Skeletal muscle tissue (tissue), 4 donors: ENCODE results near the gene SETD3. TPM values are rescaled to one million over a fixed set of nuclear protein-coding genes. Genes with fewer than 3 reads are reported as not detected.

Experiments
- H3K27ac ChIP-seq: one replicate; pipeline ENCODE4 v1.7.0; 2013; ENCODE audit warnings: mild to moderate bottlenecking, low read depth, low read length, inconsistent platforms
- H3K27me3 ChIP-seq, 3 donors: one replicate each; pipeline ENCODE4 v1.7.0; 2013; ENCODE audit warnings: low read length in 3 of 3; ENCODE audit not compliant: control insufficient read depth in 3 of 3, insufficient read depth in 3 of 3
- H3K36me3 ChIP-seq, 3 donors: one replicate each; pipeline ENCODE4 v1.7.0; 2013; ENCODE audit warnings: low read length in 3 of 3; ENCODE audit not compliant: control insufficient read depth in 3 of 3, insufficient read depth in 3 of 3
- H3K4me1 ChIP-seq, 3 donors: one replicate each; pipeline ENCODE4 v1.7.0; 2013; ENCODE audit warnings: low read length in 3 of 3, mild to moderate bottlenecking in 3 of 3; ENCODE audit not compliant: control insufficient read depth in 3 of 3, insufficient read depth in 3 of 3
- H3K4me3 ChIP-seq, 3 donors: one replicate each; pipeline ENCODE4 v1.7.0; 2013; ENCODE audit warnings: low read length in 3 of 3
- H3K9ac ChIP-seq, 3 donors: one replicate each; pipeline ENCODE4 v1.7.0; 2013; ENCODE audit warnings: low read length in 3 of 3, mild to moderate bottlenecking in 3 of 3, moderate library complexity in 2 of 3, low read depth in 1 of 3
- H3K9me3 ChIP-seq, 3 donors: one replicate each; pipeline ENCODE4 v1.7.0; 2013; ENCODE audit warnings: low read length in 3 of 3; ENCODE audit not compliant: control insufficient read depth in 3 of 3
- total RNA-seq: library from RNA; depleted of rRNA; stranded (reverse); fragments of >200 nt; gene quantifications from one replicate; pipeline ENCODE4 v1.2.3, GENCODE V29; 2014
- donor health status: Osteomylitis.

Gene SETD3
- total RNA-seq, 1 donor from 2014 or later, result 112 TPM

DNA sequence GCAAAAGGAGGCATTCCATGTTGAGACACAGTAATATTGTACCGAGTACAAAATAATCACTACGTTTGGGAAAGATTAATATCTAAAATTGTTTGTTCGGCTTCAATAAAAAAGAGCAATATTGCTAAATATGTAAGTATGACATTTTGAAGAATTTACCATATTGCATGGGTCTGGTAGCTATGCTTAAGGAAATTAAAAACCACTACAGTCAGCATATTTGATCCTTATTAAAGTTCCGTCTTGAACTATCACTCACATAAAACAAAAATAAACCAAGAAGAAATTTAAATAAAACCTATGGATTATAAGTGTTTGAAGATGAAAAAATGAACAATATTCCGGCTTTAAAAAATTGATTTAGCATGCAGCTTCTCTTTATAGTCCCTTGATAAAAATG is 63.8 kb downstream of the SETD3 start:
- Histone ChIP-seq H3K9me3 (no peaks in the 10 kb centered on the region), H3K36me3 (peaks cover 4 to 19% (median 9%) of the 10 kb centered on the region in 3 donors), H3K4me3 (no peak overlapping the region), H3K4me1 (peaks cover 7 to 11% (median 10%) of the 10 kb centered on the region in 3 donors), H3K27ac (no peak overlapping the region), H3K27me3 (no peaks in the 10 kb centered on the region), H3K9ac (no peak overlapping the region)

DNA sequence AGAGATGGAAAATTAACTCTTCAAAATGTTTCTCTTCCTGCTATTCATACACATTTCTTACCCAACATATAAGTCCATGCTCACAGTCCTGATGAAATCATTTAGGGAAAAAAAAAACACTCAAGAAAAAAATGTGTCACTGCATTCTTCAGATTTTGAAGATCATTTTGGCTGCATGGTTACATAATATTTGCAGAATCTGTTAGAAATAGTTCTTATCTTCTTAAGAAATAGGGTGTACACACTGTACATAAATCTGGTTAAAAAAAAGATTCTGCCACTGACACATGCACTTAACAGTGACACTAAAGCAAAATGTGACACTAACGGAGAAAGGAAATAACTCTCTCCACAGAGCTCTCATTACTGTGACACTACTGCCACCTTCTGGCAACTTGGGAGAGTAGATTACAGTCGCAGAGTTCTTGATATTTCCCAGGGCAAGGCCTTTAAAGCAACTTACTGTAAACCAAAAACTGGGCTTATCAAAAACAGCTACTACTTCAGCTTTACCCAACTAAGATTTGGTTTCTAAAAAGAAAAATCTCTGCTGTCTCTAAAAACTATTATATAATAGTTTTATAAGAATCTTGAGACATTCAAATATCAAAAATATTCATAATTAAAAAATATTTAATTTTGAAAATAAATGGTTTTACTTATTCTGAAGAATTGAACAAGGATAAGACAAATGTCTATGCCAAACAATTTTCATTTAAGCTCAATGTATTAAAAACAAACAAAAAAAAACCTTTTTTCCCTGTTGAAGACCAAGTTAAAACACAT is 65.0 kb downstream of the SETD3 start:
- no peak overlapping the region for H3K4me3 ChIP-seq
- H3K36me3 ChIP-seq, result peaks cover 8 to 19% (median 14%) of the 10 kb centered on the region in 3 donors
- H3K27me3 ChIP-seq, result no peaks in the 10 kb centered on the region
- H3K9me3 ChIP-seq, result no peaks in the 10 kb centered on the region
- peaks cover 7 to 11% (median 10%) of the 10 kb centered on the region in 3 donors for H3K4me1 ChIP-seq
- H3K27ac ChIP-seq, result no peak overlapping the region
- H3K9ac ChIP-seq, result no peak overlapping the region

DNA sequence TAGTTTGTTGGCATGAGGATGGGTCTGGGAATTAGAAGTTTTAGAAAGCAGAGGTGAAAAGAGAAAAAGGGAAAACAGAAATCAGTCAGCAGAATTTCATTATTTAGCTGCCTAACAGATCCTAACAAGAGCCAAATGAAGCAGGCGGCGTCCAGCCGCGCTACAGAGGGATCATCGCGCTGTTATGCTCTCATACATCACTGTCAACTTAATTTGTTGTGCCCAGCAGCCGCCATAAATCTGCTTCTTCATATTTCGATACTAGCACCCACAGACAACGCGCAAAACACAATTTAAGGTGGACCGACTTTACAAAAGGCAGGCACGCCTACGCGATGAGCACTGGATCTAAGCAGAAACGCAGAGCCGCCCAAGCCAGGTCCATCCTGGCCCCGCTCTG is 66.7 kb downstream of the SETD3 start:
- Histone ChIP-seq H3K36me3 (peaks cover 11 to 22% (median 19%) of the 10 kb centered on the region in 3 donors), H3K27ac (no peak overlapping the region), H3K27me3 (no peaks in the 10 kb centered on the region), H3K9me3 (no peaks in the 10 kb centered on the region), H3K4me3 (no peak overlapping the region), H3K9ac (no peak overlapping the region), H3K4me1 (peaks cover 0 to 3% (median 3%) of the 10 kb centered on the region in 3 donors)

DNA sequence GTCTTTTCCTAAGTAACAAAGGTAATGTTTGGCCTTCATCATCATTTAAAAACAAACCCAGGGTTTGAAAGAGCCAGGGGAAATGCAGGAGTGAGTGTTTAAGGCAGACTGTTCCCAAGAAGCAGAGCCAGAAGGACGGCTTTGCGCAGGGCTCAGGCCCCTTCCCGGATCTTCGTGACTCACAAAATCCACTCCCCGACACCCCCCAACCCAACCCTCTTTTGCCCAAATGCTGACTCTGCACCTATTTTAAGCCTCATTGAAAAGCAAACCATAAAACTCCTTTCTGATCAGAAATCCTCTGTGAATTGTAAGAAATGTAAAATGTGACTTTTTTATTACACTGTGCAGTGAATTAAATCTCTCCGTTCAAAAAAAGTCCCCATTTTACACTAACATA is 67.5 kb downstream of the SETD3 start:
- Histone ChIP-seq H3K4me1 (peaks cover 0 to 3% (median 3%) of the 10 kb centered on the region in 3 donors), H3K9me3 (no peaks in the 10 kb centered on the region), H3K27me3 (no peaks in the 10 kb centered on the region), H3K9ac (no peak overlapping the region), H3K36me3 (peaks cover 13 to 25% (median 19%) of the 10 kb centered on the region in 3 donors), H3K4me3 (no peak overlapping the region), H3K27ac (no peak overlapping the region)

DNA sequence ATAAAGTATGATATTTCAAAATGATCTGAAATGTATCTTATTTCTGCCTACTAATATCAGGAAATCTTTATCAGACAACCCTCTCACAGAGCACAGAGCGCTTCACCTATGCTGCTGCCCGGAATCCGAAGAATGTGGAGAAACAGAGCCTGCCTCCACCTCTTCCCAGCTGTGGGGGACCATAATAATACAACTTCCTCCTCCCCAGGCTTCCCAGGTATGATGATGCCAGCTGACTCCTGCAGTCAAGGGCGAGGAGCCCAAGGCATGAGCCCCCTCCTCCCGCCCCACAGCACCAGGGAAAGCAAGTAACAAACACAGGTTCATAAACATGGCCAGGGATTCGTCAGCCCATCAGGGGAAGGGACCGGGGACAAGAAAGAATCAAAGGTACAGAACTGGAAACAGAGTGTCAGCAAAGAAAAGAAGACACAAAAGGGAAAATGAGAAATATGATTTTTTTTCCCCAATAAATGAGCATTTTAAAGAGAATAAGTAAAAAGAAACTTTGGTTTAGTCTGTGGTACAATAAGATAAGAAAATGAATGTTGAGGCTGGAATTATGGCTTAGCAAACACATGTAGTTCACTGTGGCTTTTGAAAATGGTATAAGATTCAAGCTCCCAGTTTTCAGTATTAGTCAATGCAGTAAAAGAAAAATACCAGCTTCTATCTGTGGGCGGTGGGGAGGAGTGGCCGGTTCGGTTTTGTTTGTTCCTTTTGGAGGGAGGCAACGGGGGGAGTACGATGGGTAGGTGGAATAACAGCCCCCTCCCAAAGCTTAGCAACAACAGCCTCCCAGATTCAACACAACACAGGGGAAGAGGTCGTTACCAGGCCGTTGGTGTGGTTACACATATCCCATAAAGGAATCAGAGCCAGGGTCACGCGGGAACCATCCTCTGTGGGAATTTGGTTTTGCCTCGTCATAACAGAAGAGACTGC is 68.3 kb downstream of the SETD3 start:
- H3K9ac ChIP-seq, result no peak overlapping the region
- no peaks in the 10 kb centered on the region for H3K27me3 ChIP-seq
- H3K36me3 ChIP-seq, result peaks cover 13 to 25% (median 22%) of the 10 kb centered on the region in 3 donors
- H3K27ac ChIP-seq, result no peak overlapping the region
- H3K4me1 ChIP-seq, result peaks cover 0 to 3% (median 3%) of the 10 kb centered on the region in 3 donors
- H3K9me3 ChIP-seq, result no peaks in the 10 kb centered on the region
- H3K4me3 ChIP-seq, result no peak overlapping the region

DNA sequence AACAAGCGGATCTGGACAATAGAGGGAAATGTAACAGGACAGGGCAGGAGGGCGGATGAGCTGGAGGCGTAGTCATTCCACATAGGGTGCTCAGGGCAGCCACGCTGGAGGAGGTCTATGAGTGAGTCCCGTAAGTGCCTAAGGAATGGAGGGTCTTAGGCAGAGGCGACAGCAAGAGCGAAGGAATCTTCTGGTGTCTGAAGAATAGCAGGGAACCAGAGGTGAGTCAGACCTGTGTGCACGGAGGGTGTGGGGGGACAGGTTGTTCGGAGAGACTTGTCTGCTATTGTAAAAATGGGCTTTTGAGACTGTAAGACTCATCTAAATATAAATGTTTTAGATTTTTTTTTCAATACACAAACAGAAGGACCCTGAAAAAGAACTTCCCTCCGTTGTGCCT is 70.6 kb downstream of the SETD3 start:
- H3K27ac ChIP-seq, result no peak overlapping the region
- H3K9me3 ChIP-seq, result no peaks in the 10 kb centered on the region
- no peak overlapping the region for H3K9ac ChIP-seq
- peaks cover 19 to 34% (median 32%) of the 10 kb centered on the region in 3 donors for H3K36me3 ChIP-seq
- no peaks in the 10 kb centered on the region for H3K27me3 ChIP-seq
- no peak overlapping the region for H3K4me3 ChIP-seq
- peaks cover 0 to 3% (median 0%) of the 10 kb centered on the region in 3 donors for H3K4me1 ChIP-seq

DNA sequence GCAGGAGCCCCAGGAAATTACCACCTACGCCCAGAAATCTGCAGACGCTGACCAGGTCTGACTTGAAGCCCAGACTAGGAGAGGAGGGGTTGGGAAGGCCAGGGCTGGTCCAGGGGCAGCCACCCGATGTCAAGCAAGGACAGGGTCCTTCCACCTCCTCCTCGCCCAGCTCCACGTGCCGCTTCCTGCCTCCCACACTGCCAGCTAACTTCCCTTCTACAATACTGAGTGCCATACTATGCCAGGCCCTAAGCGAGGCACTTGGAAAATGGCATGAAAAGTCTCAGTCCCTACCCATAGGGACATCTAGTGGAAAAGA is 71.7 kb downstream of the SETD3 start:
- Histone ChIP-seq H3K4me1 (peaks cover 0 to 1% (median 0%) of the 10 kb centered on the region in 3 donors), H3K4me3 (no peak overlapping the region), H3K9ac (no peak overlapping the region), H3K27me3 (no peaks in the 10 kb centered on the region), H3K27ac (no peak overlapping the region), H3K9me3 (no peaks in the 10 kb centered on the region), H3K36me3 (peaks cover 22 to 41% (median 39%) of the 10 kb centered on the region in 3 donors)

DNA sequence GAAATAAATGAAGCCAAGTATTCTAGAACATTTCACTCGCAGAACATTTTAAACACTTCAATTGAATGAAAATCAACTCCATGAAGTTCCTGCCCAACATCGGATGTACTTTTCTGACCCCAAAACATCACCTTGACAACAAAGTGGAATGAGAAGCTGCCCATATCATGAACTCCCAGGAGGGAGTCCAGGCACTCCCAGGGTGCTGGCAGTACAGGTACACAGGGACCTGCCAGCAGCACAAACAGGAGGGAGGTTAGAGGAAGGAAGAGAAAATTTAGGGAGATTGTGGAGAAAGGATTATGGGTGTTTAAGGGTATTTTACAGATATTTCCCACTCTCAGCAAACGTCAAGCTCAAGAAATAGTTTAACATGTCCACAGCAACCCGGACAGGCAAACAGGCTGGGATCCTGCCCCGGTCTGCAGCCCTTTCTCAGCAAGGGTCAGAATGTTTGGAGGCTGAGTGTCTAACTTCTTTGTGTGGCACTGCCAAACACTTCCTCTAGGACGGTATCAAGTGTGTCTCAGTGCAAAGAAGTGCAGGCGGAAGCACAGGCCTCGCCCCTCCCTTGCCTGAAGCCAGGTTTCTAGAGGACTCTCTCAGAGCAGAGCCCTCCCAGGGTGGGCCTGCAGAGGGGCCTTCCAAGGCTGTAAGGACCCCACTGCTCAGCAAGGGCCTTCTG is 72.2 kb downstream of the SETD3 start:
- Histone ChIP-seq H3K9me3 (no peaks in the 10 kb centered on the region), H3K4me3 (no peak overlapping the region), H3K36me3 (peaks cover 26 to 46% (median 37%) of the 10 kb centered on the region in 3 donors), H3K4me1 (no peaks in the 10 kb centered on the region), H3K27ac (no peak overlapping the region), H3K27me3 (no peaks in the 10 kb centered on the region), H3K9ac (no peak overlapping the region)

DNA sequence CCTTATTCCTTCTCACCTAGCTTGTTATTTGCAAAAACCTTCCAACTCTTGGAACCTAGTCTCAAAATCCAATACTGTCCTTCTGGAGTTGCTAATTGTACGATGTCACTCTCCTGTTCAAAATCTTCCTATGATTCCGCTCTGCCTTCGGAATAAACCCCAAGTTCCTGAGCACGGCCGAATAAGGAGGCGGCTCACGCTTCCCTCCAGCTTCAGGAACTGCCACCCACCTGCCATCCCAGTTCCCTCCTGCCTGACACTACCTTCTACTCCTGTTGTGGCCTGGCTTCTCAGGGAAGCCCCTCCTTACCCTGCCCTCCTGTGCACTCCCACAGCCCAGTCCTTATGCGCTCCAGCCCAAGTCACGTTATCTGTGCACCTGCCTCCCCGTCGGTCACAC is 73.2 kb downstream of the SETD3 start:
- no peak overlapping the region for H3K4me3 ChIP-seq
- no peaks in the 10 kb centered on the region for H3K4me1 ChIP-seq
- H3K27me3 ChIP-seq, result no peaks in the 10 kb centered on the region
- H3K27ac ChIP-seq, result no peak overlapping the region
- no peaks in the 10 kb centered on the region for H3K9me3 ChIP-seq
- peaks cover 30 to 51% (median 31%) of the 10 kb centered on the region in 3 donors for H3K36me3 ChIP-seq
- H3K9ac ChIP-seq, result no peak overlapping the region
